HG02938 (cell line): ENCODE measurements around the gene ASIC2.

Experiments used
- ATAC-seq: cut with Tn5 transposase; IDR thresholded peaks from one replicate; pipeline ENCODE4 v1.9.1; 2021; ENCODE audit warnings: mild to moderate bottlenecking, moderate library complexity; ENCODE audit not compliant: unreplicated experiment

Gene ASIC2

GRCh38 chr17:33028778-33029177 lies 264.3 kb downstream of the ASIC2 start:
- no peak for ATAC-seq

DNA sequence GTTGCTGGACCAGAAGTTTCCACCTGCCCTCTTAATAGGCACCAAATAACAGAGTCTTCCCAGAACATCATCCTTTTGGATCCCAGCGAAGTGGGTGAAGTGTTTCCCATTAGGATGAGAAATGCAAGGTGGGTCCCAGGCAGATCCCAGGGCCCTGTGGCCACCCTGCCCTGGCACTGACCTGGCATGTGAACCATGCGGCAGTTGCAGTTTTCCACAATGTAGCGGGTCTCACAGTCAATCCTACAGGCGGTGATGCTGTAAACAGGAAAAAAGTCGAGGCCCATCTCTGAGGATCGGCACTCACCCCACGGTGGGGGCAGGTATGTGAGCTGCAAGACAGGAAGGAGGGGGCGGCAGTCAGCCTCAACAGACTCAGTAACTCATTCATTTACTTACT lies 265.0 kb downstream of the ASIC2 start:
- ATAC-seq = no peak

DNA sequence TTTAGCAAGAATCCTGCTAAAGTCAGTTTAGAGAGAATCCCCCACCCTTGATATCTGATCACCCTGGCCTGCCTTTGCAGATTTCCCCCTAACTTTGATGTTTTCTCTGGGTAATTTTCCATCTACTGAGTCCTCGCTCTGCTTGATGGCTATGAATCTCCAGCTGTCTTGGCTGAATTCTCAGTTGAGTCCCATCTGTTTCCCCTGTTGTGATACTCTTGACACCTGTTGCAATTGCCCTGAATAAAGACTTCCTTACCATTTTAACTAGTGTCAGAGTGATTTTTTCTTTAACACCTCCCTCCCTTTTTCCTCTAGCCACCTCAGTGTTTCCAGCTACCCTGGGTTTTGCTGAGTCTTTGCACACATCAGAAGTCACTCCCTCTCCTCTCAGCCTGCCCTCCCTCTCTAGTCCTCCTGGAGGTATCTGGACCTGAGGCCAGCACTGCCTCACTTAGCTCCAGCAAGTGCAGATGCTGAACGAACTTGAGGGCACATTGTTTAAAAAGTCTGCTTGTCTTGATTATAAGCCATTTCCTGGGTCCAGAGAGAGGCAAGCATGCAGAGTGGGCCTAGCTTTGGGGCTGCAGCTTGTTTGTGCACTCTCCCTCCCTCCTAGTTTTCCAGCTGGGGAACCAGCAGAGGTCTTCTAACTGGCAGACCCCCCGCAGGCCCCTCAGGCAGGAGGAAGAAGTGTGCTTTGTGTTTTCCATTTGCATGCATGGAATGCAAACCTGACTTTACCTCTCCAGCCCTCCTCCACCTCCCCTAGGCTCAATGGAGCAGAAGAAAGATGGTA lies 268.2 kb downstream of the ASIC2 start:
- ATAC-seq = no peak

DNA sequence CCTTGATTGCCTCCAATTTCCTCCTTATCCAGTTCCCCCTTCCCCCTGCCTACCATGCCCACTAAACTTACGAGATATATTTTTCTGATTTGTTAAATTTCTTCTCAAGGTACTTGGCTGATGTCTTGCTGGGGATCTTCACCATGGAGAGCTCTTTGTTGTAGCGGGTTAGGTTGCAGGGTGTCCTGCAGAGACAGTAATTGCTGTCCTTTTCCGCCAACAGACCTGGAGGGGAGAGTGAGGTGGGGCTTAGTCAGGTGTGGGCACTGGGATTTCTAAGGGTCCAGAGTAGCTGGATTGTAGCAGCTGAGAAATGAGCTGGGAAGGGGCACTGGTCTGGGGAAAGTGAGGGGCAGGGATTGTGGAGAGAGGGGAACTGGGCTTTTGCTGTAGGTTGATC lies 269.3 kb downstream of the ASIC2 start:
- ATAC-seq = no peak

DNA sequence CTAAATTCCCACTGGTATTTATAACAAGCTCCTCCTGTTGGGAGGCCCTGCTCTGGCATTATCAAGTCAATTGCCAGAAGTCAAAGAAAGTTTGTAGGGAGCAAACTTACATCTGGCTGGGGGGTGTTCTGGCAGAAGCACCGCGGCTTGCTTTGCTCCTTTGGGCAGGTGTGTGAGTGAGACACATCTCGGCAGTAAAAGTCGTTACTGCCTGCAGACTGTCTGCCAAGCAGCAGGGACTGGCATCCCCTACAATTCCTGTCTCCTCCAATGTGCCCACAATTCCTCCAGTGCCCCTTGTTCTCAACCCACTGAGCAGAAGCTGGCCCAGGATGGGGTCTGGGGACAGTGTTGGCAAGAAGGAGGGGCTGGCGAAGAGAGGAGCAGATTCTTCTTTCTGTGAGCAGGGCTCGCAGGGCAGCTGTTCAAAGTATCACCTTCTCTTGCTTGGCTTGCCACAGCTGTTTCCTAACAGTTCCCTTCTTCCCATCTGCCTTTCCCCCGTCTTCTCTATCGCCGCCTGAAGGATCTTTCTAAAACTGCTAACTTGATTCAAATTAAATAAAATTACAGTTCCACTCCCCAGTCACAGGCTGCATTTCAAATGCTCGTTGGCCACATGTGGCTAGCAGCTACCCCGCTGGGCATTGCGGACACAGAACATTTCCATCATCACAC lies 271.2 kb downstream of the ASIC2 start:
- ATAC-seq = no peak

DNA sequence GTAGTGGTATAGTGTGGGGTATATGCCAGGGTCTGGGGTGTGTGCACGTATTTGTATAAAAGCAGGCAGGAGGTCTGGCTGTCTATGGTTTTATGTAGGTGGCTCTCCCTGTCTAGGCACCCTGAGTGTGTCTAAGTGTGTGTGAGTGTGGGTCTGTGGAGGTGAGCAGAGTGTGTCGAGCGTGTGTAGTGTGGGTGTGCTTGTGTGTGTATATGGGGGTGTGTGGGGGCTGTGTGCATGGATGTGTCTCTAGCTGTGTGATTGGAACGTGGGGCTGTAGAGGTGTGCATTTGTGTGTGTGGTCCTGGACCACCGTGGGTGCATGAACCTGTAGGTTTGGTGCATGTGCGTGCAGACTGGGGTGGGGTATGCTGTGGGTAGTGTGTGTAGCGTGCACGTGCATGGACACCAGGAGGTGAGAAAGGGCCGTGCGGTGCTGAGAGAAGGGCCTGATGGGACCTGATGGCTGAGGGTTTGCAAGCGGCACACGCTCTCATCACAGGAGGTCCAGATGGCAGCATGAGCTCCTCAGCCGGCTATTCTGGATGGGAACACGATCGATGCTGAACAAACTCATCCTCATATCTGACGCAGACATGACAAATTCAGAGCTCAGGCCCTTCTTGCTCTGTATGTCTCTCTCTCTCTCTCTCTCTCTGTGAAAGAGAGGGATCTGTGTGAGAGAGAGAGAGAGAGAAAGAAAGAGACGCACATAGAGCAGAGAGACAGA lies 273.8 kb downstream of the ASIC2 start:
- no peak for ATAC-seq

DNA sequence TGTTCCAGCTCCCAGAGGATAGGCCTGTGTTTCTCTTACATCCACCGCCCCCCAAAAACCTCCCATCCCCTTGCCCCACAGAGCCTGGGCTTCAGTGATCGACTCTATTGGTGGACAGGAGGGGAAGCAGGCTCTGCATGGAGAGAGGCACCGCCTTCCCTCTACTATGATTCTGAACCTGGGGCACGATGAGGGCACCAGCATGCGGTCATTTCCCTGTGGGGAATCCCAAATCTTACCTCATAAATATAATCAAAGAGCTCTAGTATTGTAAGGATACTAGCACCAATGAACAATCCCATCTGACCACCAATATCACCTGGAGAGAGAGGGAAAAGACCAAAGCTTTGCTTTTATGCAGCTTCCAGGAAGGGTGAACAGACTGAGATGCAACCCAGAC lies 275.7 kb downstream of the ASIC2 start:
- ATAC-seq = no peak

- ATAC-seq = no peak
Observed at GRCh38 chr17:33016920-33017319, 276.2 kb downstream of the ASIC2 start.

- ATAC-seq = no peak
Observed at GRCh38 chr17:33015716-33016346, 277.3 kb downstream of the ASIC2 start.

GRCh38 chr17:33014751-33015150 lies 278.3 kb downstream of the ASIC2 start:
- no peak for ATAC-seq

DNA sequence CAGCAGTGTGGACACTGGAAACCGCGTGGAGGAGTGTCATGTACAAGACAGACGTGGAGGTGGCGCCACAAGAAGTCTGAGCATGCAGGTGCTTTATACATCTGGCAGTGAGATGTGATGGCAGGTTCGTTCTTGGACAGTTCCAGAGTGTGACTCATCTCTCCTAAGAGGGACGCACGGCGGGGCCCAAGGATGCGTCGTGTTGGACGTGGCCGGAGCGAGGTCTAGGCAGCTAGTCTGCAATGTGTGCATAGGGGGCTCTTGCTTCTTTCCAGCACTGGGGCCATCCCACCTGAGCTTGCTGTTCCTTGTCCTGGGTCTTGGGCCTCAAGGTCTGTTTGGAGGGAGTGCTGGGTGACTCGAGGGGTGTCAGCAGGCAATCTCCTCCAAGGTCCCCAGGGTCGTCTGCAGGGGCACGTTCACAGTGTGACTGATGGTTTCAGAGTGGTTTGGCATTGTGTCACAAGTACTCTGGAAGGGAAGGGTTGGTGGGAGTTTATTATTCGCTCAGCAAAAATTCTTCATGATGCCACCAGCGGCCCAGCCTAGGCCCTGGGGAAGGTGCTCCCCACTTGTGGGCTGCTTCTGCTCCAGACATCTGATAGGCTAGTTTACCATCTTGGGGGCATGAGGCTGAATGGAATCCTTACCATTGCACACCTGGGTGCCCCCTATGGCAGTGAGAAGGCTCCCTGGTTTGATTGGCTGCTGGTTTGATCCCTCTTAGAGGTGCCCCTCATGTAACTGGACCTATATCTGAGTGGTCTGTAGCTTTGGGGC lies 279.3 kb downstream of the ASIC2 start:
- no peak for ATAC-seq

GRCh38 chr17:33012522-33013033 lies 280.5 kb downstream of the ASIC2 start:
- no peak for ATAC-seq

DNA sequence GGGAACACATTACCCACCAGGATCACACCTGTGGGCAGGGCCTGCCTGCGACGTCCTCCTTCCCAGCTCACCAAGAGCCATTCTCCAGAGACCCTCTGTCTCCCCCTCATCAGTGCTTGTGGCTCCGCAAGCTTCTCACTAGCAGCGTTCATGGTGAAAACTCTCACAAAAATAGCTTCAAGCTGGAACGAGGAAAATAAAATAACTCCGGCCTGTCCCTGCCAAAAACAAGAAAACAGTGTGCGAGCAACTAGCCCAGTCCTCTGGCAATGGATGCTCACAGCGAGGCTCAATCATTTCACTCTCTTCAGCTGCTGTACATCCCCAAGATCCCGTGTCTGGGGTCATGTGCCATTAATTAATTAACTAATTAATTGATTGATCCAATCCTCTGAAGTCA lies 283.5 kb downstream of the ASIC2 start:
- ATAC-seq = no peak

- no peak for ATAC-seq
Observed at GRCh38 chr17:33007186-33007585, 285.9 kb downstream of the ASIC2 start.

GRCh38 chr17:33002246-33002645 lies 290.8 kb downstream of the ASIC2 start:
- ATAC-seq = no peak

DNA sequence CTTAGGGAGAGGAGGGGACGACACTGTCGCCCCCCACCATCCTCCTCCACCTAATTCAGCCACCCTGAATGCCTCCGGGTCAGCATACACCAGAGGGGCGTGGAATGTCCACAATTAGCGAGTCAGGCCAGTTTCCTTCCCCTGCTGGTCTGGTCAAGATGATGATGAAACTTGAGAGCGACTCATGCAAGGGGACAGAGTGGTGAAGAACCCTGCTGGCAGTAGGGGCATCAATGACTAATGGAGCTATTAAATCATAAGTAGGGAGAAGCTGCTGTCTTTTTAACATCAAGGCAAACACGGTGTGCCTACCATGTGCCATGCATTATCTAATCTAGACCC lies 294.2 kb downstream of the ASIC2 start:
- ATAC-seq = no peak

DNA sequence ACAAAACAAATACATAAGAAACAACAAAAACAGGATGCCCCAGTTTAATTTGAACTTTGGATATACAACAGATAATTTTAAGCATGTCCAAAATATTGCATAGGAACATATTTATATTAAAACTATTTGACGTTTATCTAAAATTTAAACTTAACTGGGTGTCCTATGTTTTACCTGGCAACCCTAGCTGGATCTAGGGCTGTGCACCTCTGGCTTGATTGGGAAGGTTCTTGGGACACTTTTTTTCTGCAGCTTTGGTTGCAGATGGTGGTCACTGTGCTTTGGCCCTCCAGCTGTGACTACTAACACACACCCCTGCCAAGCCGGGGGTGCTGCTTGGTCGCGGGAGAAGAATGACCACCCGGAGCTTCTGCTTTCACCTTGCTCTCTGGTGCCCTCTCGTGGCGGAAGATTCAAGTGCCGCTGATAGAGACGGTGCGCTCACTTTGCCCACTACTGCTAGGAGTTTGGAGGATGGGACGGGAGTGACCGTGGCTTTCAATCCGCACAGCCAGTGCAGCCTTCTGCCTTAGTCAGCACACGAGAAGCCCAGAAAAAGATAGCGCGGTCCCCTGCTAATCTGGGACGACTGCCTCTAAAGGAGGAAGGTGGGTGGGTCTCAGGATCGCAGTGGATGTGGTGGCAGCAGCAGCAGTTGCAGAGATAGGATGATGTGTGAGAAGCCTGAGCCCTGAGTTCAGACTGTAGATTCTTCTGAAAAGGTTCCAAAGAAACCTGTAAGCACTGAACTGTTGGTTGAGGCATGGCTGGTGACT lies 294.8 kb downstream of the ASIC2 start:
- no peak for ATAC-seq

DNA sequence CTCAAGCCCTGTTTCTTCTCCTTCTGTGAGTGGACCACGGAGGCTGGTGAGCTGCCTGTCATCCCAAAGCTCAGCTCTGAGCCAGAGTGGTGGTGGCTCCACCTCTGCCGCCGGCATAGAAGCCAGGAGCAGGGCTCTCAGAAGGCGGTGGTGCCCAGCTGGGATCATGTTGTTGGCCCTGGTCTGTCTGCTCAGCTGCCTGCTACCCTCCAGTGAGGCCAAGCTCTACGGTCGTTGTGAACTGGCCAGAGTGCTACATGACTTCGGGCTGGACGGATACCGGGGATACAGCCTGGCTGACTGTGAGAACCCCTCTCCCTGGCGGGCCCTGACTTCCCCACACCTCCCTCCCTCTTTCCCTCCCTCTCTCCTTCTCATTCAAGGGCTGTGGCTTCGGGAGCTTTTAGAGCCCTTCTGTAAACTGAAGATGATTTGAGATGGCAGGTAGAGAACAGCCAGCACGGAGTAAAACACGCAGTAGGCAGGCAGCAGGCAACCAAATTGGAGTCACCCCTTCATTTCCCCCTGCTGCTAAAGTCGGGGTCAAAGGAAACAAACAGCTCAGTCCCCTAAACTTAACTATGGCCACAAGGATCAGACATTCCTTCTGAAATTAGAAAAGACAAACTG lies 297.6 kb downstream of the ASIC2 start:
- no peak for ATAC-seq

DNA sequence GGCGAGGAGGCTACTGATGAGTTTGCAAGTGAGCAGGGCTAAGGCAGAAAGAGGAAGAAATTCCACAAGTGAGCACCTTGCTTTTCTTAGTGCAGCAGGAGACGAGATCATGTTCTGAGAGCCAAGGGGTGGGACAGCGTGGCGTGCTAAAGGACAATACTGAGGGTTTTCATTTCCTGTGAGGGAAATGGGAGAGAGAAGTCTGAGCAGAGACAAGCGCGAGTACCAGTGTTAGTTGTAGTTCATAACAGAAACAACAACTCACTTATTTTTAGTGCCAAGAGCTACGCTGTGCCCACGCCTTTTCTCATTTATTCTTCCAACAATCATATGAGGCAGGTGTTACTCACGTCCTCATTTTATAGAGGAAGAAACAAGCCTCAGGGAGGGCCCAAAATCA lies 299.1 kb downstream of the ASIC2 start:
- no peak for ATAC-seq
